ENCODE results near the gene PRMT7. TPM values are rescaled to one million over a fixed set of nuclear protein-coding genes. Genes with fewer than 3 reads are reported as not detected.

The PRMT7 gene
- total and polyA plus RNA-seq, 10 donors: 25.0 to 66.4 (median 42.0) TPM

- Histone ChIP-seq H3K4me3 (no peak overlapping the region), H3K27ac (no peak overlapping the region), H3K27me3 (replicated peaks in 1 of 7) (no peaks in the 10 kb centered on the region), H3K36me3 (peaks cover 0 to 78% (median 75%) of the 10 kb centered on the region in 6 donors), H3K9me3 (no peaks in the 10 kb centered on the region), H3K4me1 (peaks cover 15 to 64% (median 34%) of the 10 kb centered on the region in 6 donors)
- 87 to 95% (median 91%) methylated on average over 3 of the region's 3 CpGs for WGBS, 5 donors
- TF ChIP-seq CTCF (IDR thresholded peaks at IDR 0.05 in 8 of 11, conservative IDR thresholded peaks at IDR 0.05 in 3 of 11): no peak
- TF ChIP-seq POLR2AphosphoS5 (IDR thresholded peaks at IDR 0.05): no peak
- no peak for TF ChIP-seq POLR2A (IDR thresholded peaks at IDR 0.05)
- intact Hi-C loops (cut with DNase I; ENCODE audit: low total_unique reads): loop anchor here (5.0 kb wide), 1 partner anchor 39 kb away; no protein-coding TSS in a partner anchor
- no peak for DNase-seq
Measured at GRCh38 chr16:68306633-68307032, 4.2 kb upstream of the PRMT7 start.

GRCh38 chr16:68309799-68310198 lies 1.0 kb upstream of the PRMT7 start:
- DNase-seq: no peak
- Histone ChIP-seq H3K36me3 (peaks cover 0 to 59% (median 44%) of the 10 kb centered on the region in 6 donors), H3K27ac (peak overlapping the region in 6 of 8 donors; percentile 87 to 94 (median 91)), H3K4me3 (peak overlapping the region; percentile 83 to 98 (median 88)), H3K27me3 (replicated peaks in 1 of 7) (no peaks in the 10 kb centered on the region), H3K9me3 (no peaks in the 10 kb centered on the region), H3K4me1 (peaks cover 24 to 91% (median 49%) of the 10 kb centered on the region in 6 donors)
- TF ChIP-seq POLR2AphosphoS5 (IDR thresholded peaks at IDR 0.05) (no peak), CTCF (IDR thresholded peaks at IDR 0.05 in 8 of 11, conservative IDR thresholded peaks at IDR 0.05 in 3 of 11) (no peak), POLR2A (IDR thresholded peaks at IDR 0.05) (no peak)
- intact Hi-C loops (cut with DNase I; ENCODE audit: low total_unique reads): loop anchor here (5.0 kb wide), 1 partner anchor 42 kb away; no protein-coding TSS in a partner anchor
- WGBS, 5 donors: 32 to 37% (median 35%) methylated on average over 6 of the region's 6 CpGs

GRCh38 chr16:68310437-68310773 lies 414 bp upstream of the PRMT7 start:
- peaks cover 24 to 86% (median 49%) of the 10 kb centered on the region in 6 donors for H3K4me1 ChIP-seq

GRCh38 chr16:68313116-68313515 lies 2.3 kb downstream of the PRMT7 start:
- DNase-seq: no peak
- no peaks in the 10 kb centered on the region for H3K27me3 ChIP-seq (replicated peaks in 1 of 7)
- intact Hi-C loops (cut with DNase I; ENCODE audit: low total_unique reads): no loop called here

More at GRCh38 chr16:68310437-68310773, 414 bp upstream of the PRMT7 start:
- Histone ChIP-seq H3K9me3 (no peaks in the 10 kb centered on the region), H3K36me3 (peaks cover 0 to 55% (median 38%) of the 10 kb centered on the region in 6 donors), H3K27me3 (replicated peaks in 1 of 7) (no peaks in the 10 kb centered on the region), H3K27ac (peak overlapping the region; percentile 78 to 94 (median 90)), H3K4me3 (peak overlapping the region; percentile 83 to 98 (median 88))
- 0 to 1% (median 1%) methylated on average over 10 to 29 of the region's 29 CpGs for WGBS, 5 donors
- TF ChIP-seq CTCF (IDR thresholded peaks at IDR 0.05 in 8 of 11, conservative IDR thresholded peaks at IDR 0.05 in 3 of 11): no peak
- DNase-seq: peak; percentile 89
- intact Hi-C loops (cut with DNase I; ENCODE audit: low total_unique reads): no loop called here

More at GRCh38 chr16:68313116-68313515, 2.3 kb downstream of the PRMT7 start:
- 88 to 93% (median 89%) methylated on average over 4 of the region's 4 CpGs for WGBS, 5 donors
- no peak overlapping the region for H3K27ac ChIP-seq
- no peak for TF ChIP-seq CTCF (IDR thresholded peaks at IDR 0.05 in 8 of 11, conservative IDR thresholded peaks at IDR 0.05 in 3 of 11)
- no peak for TF ChIP-seq POLR2AphosphoS5 (IDR thresholded peaks at IDR 0.05)
- no peak for TF ChIP-seq POLR2A (IDR thresholded peaks at IDR 0.05)
- no peak overlapping the region for H3K4me3 ChIP-seq
- H3K36me3 ChIP-seq: peaks cover 0 to 55% (median 31%) of the 10 kb centered on the region in 6 donors
- H3K4me1 ChIP-seq: peaks cover 24 to 59% (median 42%) of the 10 kb centered on the region in 6 donors
- no peaks in the 10 kb centered on the region for H3K9me3 ChIP-seq
